ENCODE measurements around the gene DLG1. TPM values are rescaled to one million over a fixed set of nuclear protein-coding genes. Genes with fewer than 3 reads are reported as not detected.

DLG1 gene
- total RNA-seq, 1 experiment from 2014 or later = 107 TPM

DNA sequence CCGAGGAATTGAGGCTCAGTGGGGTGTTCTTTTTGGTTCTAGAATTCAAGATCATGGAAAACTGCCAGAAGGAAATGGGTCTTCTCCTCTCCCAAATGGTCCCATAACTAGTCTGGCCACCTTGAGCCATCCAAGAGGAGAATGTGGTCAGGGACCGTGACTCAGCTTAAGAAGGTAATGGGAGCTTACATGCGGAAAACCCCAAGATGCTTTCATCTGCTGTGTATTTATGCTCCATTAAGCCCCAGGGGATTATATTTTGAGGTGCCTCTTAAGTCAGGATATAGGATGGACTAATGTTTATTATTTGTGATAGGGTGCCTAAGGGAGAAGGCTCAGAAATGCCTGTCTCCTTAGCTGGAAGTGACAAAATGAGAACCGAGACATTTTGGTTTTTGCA, 39.2 kb upstream of the DLG1 start:
- BruUV-seq (replicated peaks) = no TSS peak

DNA sequence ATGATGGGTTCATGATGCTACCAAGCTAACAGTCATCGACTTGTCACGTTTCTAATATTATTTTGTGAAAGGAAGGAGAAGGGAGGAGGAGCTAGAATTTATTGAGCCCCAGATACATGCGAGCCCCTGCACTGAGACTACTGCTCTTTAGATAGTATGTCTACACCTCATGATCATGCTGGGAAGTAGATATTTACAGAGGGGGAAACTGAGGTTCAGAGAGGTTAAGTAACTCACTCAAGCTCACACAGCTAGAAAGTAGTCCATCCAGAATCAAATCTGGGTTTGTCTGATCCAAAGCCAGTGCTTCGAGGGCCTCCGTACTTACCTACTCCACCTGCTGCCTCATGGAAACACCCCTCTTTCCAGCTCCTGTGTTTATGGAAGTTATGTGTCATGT, 38.8 kb upstream of the DLG1 start:
- no peak for DNase-seq (ENCODE audit: low spot score)
- TF ChIP-seq EZH2 (IDR thresholded peaks at IDR 0.05; ENCODE audit: borderline replicate concordance, low read depth, low read length, poor library complexity, severe bottlenecking) = no peak
- TF ChIP-seq, protein P1, sequence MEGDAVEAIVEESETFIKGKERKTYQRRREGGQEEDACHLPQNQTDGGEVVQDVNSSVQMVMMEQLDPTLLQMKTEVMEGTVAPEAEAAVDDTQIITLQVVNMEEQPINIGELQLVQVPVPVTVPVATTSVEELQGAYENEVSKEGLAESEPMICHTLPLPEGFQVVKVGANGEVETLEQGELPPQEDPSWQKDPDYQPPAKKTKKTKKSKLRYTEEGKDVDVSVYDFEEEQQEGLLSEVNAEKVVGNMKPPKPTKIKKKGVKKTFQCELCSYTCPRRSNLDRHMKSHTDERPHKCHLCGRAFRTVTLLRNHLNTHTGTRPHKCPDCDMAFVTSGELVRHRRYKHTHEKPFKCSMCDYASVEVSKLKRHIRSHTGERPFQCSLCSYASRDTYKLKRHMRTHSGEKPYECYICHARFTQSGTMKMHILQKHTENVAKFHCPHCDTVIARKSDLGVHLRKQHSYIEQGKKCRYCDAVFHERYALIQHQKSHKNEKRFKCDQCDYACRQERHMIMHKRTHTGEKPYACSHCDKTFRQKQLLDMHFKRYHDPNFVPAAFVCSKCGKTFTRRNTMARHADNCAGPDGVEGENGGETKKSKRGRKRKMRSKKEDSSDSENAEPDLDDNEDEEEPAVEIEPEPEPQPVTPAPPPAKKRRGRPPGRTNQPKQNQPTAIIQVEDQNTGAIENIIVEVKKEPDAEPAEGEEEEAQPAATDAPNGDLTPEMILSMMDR (conservative IDR thresholded peaks at IDR 0.05; ENCODE audit: low read depth, low read length) = no peak
- intact Hi-C loops (cut with micrococcal nuclease; ENCODE audit: unreplicated experiment) = no loop called here
- H3K27ac ChIP-seq (ENCODE audit: low read depth, low read length, poor library complexity, severe bottlenecking) = no peak overlapping the region
- H3K9me3 ChIP-seq (ENCODE audit: low read depth, low read length, poor library complexity, severe bottlenecking) = no peaks in the 10 kb centered on the region
- peaks cover 9% of the 10 kb centered on the region for H3K4me1 ChIP-seq (ENCODE audit: insufficient read depth, low read length, poor library complexity, severe bottlenecking)
- no peak overlapping the region for H3K4me3 ChIP-seq (ENCODE audit: low read depth, low read length, poor library complexity, severe bottlenecking)
- no peaks in the 10 kb centered on the region for H3K36me3 ChIP-seq (ENCODE audit: insufficient read depth, low read length, poor library complexity, severe bottlenecking)
- CTCF ChIA-PET = no interaction called here
- no TSS peak for BruUV-seq (replicated peaks)
- POLR2A ChIA-PET (ENCODE audit: low non-redundant PET) = no interaction called here
- H3K27me3 ChIP-seq (replicated peaks; ENCODE audit: insufficient read depth, low read depth, low read length, poor library complexity) = no peaks in the 10 kb centered on the region

More for the DNA sequence above, 39.2 kb upstream of the DLG1 start:
- peaks cover 9% of the 10 kb centered on the region for H3K4me1 ChIP-seq (ENCODE audit: insufficient read depth, low read length, poor library complexity, severe bottlenecking)
- H3K9me3 ChIP-seq (ENCODE audit: low read depth, low read length, poor library complexity, severe bottlenecking) = no peaks in the 10 kb centered on the region
- ChIA-PET POLR2A (ENCODE audit: low non-redundant PET) (no interaction called here), CTCF (no interaction called here)
- H3K27ac ChIP-seq (ENCODE audit: low read depth, low read length, poor library complexity, severe bottlenecking) = no peak overlapping the region
- no peaks in the 10 kb centered on the region for H3K36me3 ChIP-seq (ENCODE audit: insufficient read depth, low read length, poor library complexity, severe bottlenecking)
- DNase-seq (ENCODE audit: low spot score) = no peak
- no peak overlapping the region for H3K4me3 ChIP-seq (ENCODE audit: low read depth, low read length, poor library complexity, severe bottlenecking)
- H3K27me3 ChIP-seq (replicated peaks; ENCODE audit: insufficient read depth, low read depth, low read length, poor library complexity) = no peaks in the 10 kb centered on the region
- no peak for TF ChIP-seq EZH2 (IDR thresholded peaks at IDR 0.05; ENCODE audit: borderline replicate concordance, low read depth, low read length, poor library complexity, severe bottlenecking)
- TF ChIP-seq, protein P1 (conservative IDR thresholded peaks at IDR 0.05; ENCODE audit: low read depth, low read length) = no peak
- intact Hi-C loops (cut with micrococcal nuclease; ENCODE audit: unreplicated experiment) = no loop called here

DNA sequence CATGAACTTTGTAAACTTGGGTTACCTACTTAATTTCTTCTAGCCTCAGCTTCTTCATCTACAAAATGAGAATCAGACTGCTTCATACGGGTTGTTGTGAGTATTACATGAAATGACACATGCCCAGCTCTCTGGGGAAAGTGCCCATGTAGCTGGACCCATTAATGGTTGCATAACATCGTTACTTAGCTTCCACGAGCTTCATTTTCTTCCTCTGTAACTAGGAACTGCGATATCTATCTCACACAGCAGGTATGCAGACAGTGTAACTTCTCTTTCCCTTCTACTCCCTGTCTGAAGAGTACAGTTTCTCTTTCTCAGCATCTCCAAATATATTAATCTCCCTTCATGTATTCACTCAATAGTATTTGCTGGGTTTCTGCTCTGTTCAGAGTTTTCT, 37.9 kb upstream of the DLG1 start:
- H3K4me1 ChIP-seq (ENCODE audit: insufficient read depth, low read length, poor library complexity, severe bottlenecking) = peaks cover 9% of the 10 kb centered on the region
- BruUV-seq (replicated peaks) = no TSS peak
- no peak for DNase-seq (ENCODE audit: low spot score)
- H3K27me3 ChIP-seq (replicated peaks; ENCODE audit: insufficient read depth, low read depth, low read length, poor library complexity) = no peaks in the 10 kb centered on the region
- CTCF ChIA-PET = no interaction called here
- H3K4me3 ChIP-seq (ENCODE audit: low read depth, low read length, poor library complexity, severe bottlenecking) = no peak overlapping the region
- no peak for TF ChIP-seq EZH2 (IDR thresholded peaks at IDR 0.05; ENCODE audit: borderline replicate concordance, low read depth, low read length, poor library complexity, severe bottlenecking)
- TF ChIP-seq, protein P1 (conservative IDR thresholded peaks at IDR 0.05; ENCODE audit: low read depth, low read length) = no peak
- no peaks in the 10 kb centered on the region for H3K9me3 ChIP-seq (ENCODE audit: low read depth, low read length, poor library complexity, severe bottlenecking)
- intact Hi-C loops (cut with micrococcal nuclease; ENCODE audit: unreplicated experiment) = no loop called here
- H3K36me3 ChIP-seq (ENCODE audit: insufficient read depth, low read length, poor library complexity, severe bottlenecking) = no peaks in the 10 kb centered on the region
- POLR2A ChIA-PET (ENCODE audit: low non-redundant PET) = no interaction called here
- no peak overlapping the region for H3K27ac ChIP-seq (ENCODE audit: low read depth, low read length, poor library complexity, severe bottlenecking)
